G401 (cell line): ENCODE data around the gene TMEM212. TPM values are rescaled to one million over a fixed set of nuclear protein-coding genes. Genes with fewer than 3 reads are reported as not detected.
"Not testable (repeated sequence)": the region's sequence is repeated elsewhere in the genome, so short reads cannot be mapped to it uniquely, and the experiment has no call there.

Source experiments
- DNase-seq: peaks from one replicate; pipeline ENCODE4 v3.0.0-alpha.2; 2015; ENCODE audit warnings: low spot score
- in situ Hi-C: cut with HindIII; loops from 2 replicates; pipeline ENCODE4 v1.10.0; 2016; ENCODE audit warnings: low sequenced_read_pairs, mixed read lengths
- total RNA-seq: library from RNA; depleted of rRNA; stranded (reverse); fragments of >200 nt; shearing (Covaris generic); gene quantifications from 2 replicates; pipeline ENCODE4 v1.2.3, GENCODE V29; 2014

The TMEM212 gene
- total RNA-seq, 1 experiment from 2014 or later, result not detected

DNA sequence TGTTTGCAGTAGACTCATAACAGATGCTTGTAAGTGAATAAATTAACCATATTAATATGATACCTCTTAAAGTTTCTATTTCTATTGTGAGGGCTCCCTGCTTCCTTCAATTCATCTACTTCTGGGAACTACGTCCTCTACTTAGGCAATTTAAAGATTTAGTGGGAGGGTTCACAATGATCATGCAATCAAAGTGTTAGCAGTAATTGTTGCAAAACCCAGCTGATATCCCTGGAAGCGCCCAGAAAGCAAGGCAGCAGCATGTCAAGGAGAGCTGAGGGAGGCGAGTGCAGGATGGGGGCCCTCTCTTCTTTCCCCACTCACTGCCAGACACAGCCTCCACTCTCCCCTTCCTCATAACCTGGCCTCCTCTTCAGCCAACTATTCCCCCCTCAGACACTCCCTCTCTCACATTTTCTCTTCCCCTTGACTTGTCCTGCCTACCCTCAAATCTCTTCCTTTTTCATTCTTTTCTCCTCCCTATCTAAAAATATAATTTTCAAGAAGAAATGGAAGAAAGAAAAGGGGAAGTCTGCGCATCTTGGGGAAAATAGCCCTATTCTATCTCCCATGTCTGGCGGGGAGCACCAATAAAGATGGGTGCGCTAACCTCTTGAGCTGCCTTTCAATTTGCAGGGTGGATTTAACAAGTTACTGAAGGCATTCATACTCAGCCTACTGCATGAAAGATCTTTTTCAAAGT is 6.6 kb downstream of the TMEM212 start:
- in situ Hi-C loops, result no loop called here
- no peak for DNase-seq

DNA sequence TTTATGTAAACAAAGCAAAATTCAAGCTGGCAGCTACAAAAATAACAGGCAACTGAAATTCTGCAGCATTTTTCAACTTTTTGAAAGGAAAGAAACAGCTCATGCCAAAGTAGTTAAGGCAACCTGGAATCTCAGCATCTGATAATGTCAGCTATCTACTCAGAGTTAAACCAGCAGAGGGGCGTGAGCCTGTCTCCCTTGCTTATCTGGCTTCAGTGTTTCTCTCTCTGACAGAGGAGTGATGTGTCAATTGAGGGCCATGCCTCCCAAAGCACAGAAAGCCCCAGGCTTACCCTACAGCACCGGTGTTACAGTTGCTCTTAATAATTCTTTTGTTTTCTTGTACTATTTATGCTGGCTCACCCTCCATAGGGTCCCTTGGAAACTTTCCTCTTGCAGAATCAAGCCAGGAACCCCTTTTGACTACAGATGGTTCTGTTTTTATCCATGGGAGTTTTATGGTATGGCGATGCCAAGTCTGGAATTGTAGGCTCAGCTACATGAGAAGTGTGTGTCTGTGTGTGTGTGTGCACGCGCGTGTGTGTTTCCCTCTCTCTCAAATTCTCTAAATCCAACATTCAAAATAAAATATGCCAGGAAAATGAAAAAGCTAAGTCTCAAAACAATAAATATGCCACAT is 7.3 kb downstream of the TMEM212 start:
- DNase-seq, result no peak
- in situ Hi-C loops, result no loop called here

DNA sequence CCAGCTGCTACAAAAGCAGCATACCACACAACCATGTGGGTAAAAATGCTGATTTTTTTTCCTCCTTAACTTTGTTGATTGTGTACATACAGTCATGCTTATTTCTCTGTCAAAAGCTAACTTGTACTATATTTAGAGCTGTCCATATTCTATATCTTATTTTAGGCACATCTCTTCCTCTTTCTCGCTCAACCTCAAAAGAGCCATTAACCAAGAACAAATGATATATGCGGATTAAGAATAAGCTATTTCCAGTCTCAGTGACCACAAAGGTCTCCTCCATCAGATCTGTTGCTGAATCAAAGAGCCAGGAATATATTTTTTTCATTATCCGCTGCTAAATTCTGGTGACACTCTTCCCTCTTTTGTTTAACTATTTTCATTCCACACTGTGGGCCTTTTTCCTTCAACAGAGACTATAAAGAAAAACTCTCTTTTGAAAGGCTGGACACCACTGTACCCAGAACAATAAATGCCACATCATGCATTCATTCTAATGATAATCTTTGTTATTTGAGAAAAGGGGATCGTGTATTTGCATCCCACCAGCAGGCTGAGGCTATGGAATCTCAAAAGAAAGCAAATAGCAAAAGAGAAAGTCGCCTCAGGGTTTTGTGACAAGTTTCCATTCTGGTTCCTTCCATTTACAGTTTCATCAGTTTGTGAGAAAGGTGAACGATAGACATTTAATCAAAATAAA is 8.0 kb downstream of the TMEM212 start:
- in situ Hi-C loops, result no loop called here
- no peak for DNase-seq

DNA sequence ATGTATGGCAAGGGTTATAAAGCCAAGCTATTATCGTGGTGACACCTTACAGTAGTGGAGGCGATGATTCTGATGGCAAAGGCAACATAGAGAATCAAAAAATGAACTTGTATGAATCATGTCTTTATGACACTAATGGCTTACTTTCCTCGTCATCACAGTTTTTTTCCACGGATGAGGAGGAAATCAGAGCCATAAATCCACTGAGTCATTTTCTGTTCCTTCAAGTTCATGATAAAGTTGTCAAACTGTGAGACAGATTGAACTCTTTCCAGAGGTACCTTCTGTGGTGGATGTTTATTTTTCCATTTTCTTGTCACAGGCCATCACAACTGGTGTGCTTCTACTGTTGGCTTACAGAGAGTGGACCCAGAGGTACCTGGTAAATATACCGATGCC is 8.5 kb downstream of the TMEM212 start:
- no peak for DNase-seq
- in situ Hi-C loops, result no loop called here

DNA sequence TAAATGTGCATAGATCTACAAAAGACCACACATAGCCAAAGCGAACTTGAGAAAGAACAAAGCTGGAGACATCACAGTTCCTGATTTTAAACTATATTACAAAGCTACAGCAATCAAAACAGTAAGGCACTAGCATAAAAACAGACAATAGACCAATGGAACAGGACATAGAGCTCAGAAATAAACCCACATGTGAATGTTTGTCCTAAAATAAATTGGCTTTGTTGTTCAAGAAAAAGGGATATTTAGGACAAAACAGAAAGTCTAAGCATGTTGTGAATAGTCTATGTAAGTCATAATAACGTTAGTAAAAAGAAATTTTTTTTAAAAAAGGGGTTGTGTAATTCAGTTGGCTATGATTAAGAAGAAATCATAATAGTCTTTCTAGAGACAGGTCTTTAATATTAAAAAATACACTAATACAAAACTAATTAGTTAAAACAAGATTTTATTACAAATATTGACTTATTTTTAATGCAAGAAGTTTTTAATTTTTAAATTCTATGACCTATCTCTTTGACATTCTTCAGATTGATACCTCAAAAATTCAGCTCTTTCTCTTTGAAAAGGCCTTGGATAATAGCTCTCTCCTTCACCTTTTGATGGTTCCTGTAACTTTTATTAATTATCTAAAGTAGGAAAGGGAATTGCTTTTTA is 11.6 kb downstream of the TMEM212 start:
- DNase-seq, result no peak
- in situ Hi-C loops, result no loop called here

DNA sequence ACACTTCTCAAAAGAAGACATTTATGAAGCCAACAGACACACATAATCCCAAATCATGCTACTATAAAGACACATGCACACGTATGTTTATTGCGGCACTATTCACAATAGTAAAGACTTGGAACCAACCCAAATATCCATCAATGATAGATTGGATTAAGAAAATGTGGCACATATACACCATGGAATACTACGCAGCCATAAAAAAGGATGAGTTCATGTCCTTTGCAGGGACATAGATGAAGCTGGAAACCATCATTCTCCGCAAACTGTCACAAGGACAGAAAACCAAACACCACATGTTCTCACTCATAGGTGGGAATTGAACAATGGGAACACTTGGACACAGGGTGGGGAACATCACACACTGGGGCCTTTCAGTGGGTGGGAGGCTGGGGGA is 15.6 kb downstream of the TMEM212 start:
- in situ Hi-C loops, result not testable (repeated sequence)

DNA sequence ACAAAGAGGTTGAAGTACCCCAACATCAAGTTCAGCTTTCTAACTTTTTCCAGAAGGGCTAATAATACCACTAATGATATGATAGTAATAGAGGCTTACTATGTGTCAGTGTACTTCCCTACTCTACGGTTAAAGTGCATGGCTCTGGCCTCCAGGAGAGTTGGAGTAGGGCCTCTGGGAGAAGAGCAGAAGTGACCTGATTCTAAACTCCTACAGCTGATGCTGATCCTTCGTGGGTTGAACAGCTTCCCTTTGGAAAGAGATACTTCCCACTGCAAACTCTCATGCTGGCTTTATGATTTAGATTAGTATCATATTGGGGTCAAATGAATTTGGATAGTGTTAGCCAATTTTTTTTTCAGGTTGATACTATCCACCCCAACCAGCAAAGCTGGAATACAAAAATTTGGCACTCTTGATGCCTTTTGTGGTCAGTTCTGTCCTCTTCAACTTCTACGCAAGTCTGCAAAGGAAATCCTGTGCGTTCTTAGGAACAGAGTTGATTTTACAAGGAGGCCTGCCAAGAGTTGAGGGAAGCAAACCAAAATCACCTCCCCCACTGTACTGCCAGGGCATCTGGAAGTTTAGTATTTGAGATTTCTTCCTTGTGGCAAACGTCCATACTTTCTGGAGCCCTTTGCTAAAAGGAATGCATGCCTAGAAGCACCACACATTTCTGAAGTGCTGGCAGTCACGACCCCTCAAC is 17.8 kb downstream of the TMEM212 start:
- in situ Hi-C loops, result no loop called here

More for the DNA sequence above, 15.6 kb downstream of the TMEM212 start:
- not testable (repeated sequence) for DNase-seq

DNA sequence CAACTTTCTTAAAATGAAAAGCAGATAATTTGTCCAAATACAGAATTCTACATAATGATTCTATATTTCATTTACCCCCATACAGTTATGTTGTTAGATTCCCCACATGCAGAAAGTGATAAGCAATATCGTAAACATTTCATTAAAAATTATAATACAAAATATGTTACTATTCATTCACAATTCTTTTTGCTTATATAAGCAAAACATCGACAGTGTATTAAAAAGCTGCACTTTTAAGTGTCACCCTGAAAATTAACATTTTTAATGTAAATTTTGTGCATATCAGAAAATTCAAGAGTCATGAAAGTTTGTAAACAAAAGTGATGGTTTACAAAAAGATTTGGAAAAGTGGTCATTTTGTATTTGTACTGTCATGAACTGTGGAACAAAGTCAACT is 19.2 kb downstream of the TMEM212 start:
- DNase-seq, result no peak
- in situ Hi-C loops, result no loop called here

More for the DNA sequence above, 17.8 kb downstream of the TMEM212 start:
- no peak for DNase-seq

DNA sequence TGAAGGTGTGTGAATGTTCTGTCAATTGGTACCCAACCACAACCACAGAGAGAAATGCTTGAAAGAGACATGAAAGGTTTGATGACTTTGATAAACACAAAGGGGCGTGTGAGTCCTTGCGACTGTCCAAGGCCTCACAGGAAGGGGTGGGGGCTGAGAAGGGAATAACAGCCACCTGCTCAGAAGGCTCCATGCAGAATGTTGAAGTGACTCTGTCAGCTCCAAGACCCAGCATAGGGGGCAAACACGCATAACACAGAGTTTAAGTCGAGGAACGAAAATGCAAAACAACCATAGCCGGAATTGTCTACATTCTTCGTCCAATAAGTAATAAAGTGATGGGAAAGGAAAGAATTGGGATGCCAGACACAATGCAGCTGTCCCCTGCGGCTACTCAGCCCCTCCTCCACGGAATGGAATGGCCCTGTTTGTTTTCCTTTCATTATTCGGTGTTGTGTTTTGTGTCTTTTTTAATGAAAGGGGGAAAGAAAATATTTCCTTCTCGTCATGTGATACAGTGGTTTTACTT is 19.9 kb downstream of the TMEM212 start:
- no peak for DNase-seq
- in situ Hi-C loops, result no loop called here

DNA sequence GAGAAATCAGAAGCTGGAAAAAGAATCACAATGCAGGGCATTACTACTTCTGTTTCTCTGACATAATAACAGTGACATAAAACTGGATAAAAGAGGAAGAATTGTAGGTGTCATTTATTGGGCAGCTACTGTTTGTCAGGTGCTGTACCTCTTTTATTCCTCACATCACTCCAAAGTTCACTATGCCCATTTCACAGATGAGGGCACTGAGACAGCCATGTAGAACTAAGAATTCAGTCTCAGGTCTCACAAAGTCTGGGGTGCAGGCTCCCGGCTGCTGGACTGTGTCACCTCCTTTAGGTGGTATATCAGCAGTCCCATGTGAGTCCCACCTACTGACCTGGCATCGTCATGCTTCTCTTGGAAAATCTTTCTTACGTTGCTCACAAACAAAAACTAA is 20.8 kb downstream of the TMEM212 start:
- in situ Hi-C loops, result no loop called here
- no peak for DNase-seq

DNA sequence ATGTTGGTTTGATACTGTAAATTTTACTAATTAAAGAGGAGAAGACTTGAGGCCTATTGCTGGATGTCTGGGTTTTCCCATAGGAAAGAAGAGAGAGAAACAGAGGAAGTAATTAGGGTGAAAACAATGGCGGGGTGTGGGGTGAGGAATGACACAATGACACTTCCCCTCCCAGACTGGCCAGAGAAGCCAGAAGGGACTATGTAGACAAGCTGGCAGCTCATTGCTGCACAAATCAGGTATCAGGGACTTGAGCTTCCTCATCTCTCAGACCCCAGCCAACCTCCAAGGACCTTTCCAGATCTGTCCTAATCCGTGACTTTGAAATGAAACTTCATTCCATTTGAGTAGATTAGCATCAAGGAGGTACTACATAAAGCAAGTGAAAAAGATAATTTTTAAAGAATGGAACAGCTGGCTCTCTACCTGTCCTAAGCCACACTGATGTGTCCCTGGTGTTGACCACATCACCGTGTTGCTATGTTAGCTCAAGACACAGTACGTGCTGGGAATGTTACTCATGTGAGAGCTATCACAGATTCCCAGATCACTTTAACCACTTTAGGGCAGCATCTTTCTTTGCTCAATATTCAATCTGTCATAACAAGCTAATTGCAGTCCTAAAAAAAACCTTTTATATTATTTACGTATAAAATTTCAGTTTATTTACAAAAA is 22.2 kb downstream of the TMEM212 start:
- in situ Hi-C loops, result no loop called here

DNA sequence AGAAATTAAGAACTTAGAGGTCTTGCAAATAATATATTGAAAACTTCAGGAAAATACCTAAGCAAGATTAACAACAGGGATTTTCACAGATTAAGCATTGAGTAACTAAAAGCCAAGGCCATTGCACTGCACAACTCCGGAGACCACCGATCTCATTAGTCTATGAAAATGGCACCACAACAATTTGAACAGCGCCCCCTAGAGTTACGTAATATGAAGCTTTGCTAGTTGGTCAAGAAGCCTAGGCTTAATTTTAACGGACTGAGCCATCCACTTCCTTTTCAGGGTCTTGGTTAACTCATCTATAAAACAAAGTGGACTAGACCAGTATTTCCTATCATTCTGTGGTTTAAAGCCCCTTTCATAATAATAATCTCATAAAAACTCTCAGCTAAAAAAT is 24.8 kb downstream of the TMEM212 start:
- in situ Hi-C loops, result no loop called here
- DNase-seq, result no peak

More for the DNA sequence above, 22.2 kb downstream of the TMEM212 start:
- no peak for DNase-seq

DNA sequence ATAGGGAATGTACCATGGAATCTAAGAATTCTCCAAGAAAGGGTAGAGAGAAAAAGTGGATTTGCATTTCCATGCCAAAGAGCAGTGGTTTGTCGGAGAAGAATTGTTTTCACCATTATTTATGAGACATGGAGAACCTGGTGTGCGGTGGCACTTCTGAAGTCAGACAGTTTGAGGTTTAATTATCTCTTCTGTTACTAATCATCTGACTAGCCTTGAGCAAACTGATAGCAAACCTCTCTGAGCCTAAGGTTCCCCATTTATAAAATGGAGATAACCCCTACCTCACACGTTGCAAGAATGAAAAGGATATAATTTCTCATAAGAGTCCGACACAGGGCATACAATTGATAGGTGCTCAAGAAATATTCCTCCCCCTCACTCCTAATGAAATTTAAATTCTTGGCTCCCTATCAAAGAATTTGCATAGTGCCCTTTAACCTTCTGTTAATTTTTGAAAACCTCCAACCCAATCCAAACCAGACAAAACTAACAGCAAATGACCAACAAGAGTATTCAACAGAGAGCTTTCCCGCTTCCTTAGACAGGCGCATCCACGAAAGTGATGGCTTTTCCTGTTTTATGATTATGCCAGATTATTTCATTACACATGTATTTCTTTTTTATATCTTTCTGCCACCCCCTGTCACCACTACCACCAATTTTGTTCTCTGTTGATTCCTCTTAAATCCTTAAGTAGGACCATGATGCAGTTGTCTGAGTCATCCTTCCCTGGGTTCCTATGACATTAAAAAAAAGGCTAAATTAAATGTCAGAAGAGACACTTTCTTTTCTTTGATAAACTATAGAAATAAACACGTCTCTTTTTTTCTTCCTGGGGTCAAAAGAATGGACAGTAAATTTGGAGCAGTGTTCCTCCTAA is 28.5 kb downstream of the TMEM212 start:
- no peak for DNase-seq
- in situ Hi-C loops, result no loop called here

DNA sequence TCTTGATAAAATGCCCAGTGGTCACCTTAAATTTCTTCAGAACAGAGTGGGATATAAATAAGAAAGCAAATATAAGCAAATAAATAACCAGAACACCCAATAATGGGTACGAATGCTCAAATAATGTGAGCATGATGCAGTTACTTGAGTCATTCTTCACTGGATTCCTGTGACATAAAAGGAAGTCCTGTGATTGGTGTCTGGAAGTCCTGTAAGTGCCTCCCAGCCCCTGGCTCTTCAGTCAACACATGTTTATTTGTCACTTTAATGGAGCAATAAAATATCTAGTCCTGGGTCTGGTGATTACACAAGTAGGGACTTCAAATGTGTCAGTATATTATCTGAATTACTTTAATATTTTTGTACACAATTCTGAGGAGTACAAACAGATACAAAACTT is 30.4 kb downstream of the TMEM212 start:
- no peak for DNase-seq
- in situ Hi-C loops, result no loop called here

DNA sequence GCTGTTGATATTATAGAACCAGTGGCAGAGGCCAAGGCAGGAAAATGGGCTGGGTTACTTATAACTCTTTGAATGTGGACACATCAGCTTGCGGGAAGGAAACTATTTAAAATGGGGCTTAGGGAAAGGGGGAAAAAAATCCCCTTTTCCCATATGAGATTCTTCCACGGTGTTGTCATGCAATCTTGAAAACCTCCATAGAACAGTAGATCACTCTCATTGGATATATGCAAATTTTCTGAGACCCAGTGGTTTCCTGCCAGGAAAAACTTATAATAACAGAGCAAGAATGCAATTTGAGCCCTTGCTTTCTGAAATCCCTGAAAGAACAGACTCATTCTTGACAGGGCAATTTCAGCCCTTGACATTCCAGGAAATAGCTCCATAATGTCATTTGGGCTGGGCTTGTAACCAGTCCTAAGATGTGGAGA is 31.1 kb downstream of the TMEM212 start:
- DNase-seq, result no peak
- in situ Hi-C loops, result no loop called here

DNA sequence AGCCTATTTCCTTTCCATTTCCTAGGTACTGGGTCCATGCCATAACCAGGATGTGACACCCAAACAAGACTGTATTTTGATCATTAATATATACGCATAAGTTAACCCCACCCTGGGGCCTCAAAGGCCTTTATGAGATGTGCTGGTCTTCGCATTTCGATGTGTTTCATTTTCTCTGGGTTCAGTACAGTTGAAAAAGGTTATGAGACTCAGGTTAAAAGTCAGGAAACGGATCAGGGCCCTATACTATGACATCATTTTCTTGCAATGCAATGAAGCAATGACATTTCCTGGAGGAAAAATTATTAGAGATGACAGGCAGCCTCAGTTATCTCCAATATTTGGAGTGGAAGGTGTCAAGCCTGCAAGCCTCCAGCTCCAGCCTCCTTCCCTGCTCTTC is 31.7 kb downstream of the TMEM212 start:
- no peak for DNase-seq
- in situ Hi-C loops, result no loop called here

DNA sequence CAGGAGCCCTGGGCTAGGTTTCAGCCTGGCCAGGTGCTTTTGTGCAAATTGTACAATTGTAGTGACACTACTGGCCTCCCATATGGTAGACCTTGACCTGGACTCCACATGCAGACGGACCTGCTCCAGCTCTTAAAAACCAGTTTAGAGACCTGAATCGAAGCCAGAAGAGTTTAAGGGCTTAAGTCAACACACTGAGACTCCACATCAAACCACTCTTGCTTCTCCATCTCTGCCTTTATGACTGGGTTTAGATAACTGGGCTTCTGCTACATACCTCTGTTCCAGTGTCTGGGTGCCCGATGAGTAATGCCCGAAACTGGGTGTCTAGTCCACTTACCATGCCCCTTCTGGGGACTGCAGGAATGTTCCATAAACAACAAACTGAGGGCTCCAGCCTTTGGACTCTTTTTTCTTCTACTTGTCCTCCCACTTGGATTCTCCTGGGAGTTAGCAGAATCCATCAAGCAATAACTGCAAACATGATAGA is 32.8 kb downstream of the TMEM212 start:
- DNase-seq, result no peak
- in situ Hi-C loops, result no loop called here
